ENCODE measurements around the gene EREG. TPM values are rescaled to one million over a fixed set of nuclear protein-coding genes. Genes with fewer than 3 reads are reported as not detected.

Gene EREG
- total RNA-seq, 1 donor from 2014 or later = 31.1 TPM

DNA sequence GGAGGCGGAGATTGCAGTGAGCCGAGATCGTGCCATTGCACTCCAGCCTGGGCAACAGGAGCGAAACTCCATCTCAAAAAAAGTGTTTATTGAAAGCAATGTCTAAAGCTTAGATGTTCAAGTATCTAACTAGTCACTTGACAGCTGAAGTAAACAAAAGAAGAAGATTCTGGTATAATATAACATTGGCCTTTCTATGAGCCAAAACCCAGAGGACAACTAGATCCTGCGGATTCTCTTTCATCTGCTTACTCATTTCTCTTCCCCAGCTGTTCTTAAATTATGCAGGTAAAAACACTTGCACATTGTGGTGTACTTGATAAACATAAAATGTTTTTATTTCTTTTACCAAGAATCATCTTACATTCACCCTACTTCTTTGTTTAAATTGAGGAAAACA is 55.9 kb downstream of the EREG start:
- no peak overlapping the region for H3K4me3 ChIP-seq (ENCODE audit: low read depth, low read length)
- H3K27me3 ChIP-seq (ENCODE audit: control insufficient read depth, insufficient read depth, low read length) = no peaks in the 10 kb centered on the region
- DNase-seq (ENCODE audit: low read depth) (no peak), FAIRE-seq (no peak)
- H3K36me3 ChIP-seq (ENCODE audit: control insufficient read depth, insufficient read depth, low read length) = no peaks in the 10 kb centered on the region
- TF ChIP-seq, protein P1, sequence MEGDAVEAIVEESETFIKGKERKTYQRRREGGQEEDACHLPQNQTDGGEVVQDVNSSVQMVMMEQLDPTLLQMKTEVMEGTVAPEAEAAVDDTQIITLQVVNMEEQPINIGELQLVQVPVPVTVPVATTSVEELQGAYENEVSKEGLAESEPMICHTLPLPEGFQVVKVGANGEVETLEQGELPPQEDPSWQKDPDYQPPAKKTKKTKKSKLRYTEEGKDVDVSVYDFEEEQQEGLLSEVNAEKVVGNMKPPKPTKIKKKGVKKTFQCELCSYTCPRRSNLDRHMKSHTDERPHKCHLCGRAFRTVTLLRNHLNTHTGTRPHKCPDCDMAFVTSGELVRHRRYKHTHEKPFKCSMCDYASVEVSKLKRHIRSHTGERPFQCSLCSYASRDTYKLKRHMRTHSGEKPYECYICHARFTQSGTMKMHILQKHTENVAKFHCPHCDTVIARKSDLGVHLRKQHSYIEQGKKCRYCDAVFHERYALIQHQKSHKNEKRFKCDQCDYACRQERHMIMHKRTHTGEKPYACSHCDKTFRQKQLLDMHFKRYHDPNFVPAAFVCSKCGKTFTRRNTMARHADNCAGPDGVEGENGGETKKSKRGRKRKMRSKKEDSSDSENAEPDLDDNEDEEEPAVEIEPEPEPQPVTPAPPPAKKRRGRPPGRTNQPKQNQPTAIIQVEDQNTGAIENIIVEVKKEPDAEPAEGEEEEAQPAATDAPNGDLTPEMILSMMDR (IDR thresholded peaks at IDR 0.05; ENCODE audit: insufficient read depth, low read length, severe bottlenecking) = no peak

DNA sequence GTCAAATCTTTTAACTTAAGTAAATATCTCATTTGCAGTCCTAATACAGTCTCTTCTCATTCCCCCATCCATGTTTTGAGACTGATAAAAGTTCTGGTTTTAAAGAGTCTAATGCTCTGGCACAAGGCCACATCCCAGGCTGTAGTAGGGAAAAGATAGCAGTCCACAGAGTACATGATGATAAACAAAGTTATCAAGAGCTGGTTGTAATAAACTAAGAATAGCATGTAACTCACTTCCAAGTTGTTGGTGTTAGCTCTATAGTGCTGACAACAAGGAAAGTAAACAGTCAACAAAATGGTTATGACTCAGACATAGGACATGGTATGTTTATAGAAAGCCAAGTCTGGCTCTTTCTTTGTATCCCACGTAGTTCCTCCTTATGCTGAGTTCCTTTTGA is 58.2 kb downstream of the EREG start:
- H3K36me3 ChIP-seq (ENCODE audit: control insufficient read depth, insufficient read depth, low read length) = no peaks in the 10 kb centered on the region
- DNase-seq (ENCODE audit: low read depth) = peak; percentile 87
- FAIRE-seq = no peak
- TF ChIP-seq, protein P1 (IDR thresholded peaks at IDR 0.05; ENCODE audit: insufficient read depth, low read length, severe bottlenecking) = no peak
- H3K4me3 ChIP-seq (ENCODE audit: low read depth, low read length) = no peak overlapping the region
- H3K27me3 ChIP-seq (ENCODE audit: control insufficient read depth, insufficient read depth, low read length) = no peaks in the 10 kb centered on the region

DNA sequence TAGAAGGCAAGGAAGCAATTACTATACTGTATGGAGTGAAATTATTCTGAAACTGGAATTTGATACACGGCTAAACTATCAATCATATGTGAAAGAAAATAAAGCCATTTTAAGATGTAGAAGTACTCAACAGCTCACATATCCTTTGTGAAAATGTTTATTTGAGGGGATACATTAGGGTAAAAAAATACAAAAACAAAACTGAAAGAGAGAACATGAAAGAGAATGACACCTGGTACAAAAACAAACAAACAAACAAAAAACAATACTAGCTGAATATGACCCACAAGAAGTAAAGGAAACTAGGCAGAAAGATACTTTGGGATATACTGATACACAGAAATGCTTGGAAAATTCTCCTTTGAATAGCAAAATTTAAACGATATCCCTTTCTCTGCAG is 59.2 kb downstream of the EREG start:
- Histone ChIP-seq H3K27me3 (ENCODE audit: control insufficient read depth, insufficient read depth, low read length) (no peaks in the 10 kb centered on the region), H3K4me3 (ENCODE audit: low read depth, low read length) (no peak overlapping the region), H3K36me3 (ENCODE audit: control insufficient read depth, insufficient read depth, low read length) (no peaks in the 10 kb centered on the region)
- no peak for FAIRE-seq
- TF ChIP-seq, protein P1 (IDR thresholded peaks at IDR 0.05; ENCODE audit: insufficient read depth, low read length, severe bottlenecking) = no peak
- DNase-seq (ENCODE audit: low read depth) = no peak

DNA sequence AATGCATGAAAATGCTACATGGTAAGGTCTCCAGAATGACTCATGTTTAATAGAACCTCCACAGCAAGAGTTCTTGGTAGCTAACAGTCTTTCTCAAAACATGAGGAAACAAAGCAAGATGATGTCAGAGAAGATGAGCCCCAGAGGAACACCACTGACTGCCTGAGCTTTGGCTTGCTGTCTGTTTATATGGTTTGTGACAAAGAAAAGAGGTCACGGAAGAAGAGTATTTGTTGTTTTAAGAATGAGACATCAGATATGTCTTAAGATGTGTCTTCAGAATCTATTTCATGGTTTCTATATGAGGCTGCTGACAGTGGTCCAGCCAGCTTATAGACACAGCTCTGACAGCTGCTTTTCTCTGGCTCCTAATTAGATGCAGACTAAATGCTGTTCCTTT is 61.2 kb downstream of the EREG start:
- H3K27me3 ChIP-seq (ENCODE audit: control insufficient read depth, insufficient read depth, low read length) = no peaks in the 10 kb centered on the region
- TF ChIP-seq, protein P1 (IDR thresholded peaks at IDR 0.05; ENCODE audit: insufficient read depth, low read length, severe bottlenecking) = no peak
- FAIRE-seq = no peak
- peak; percentile 61 for DNase-seq (ENCODE audit: low read depth)
- no peak overlapping the region for H3K4me3 ChIP-seq (ENCODE audit: low read depth, low read length)
- no peaks in the 10 kb centered on the region for H3K36me3 ChIP-seq (ENCODE audit: control insufficient read depth, insufficient read depth, low read length)

DNA sequence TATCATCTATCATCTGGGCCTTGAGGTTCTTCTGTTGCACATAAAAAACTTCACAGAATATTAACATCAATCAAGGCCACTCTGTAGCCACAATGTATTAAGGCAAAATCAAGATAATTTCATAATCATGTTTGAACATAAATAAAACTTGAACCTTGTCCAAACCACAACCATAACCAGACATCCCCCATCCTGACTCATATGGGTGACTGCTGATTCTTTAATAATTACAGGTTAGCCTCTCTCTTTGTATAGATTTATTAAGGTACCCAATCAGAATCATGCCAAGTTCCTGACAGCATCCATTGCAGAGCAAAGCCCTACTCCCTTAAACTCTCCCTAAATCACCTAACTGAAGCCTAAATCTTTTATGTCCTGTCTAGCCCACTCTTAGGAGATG is 63.3 kb downstream of the EREG start:
- Histone ChIP-seq H3K36me3 (ENCODE audit: control insufficient read depth, insufficient read depth, low read length) (no peaks in the 10 kb centered on the region), H3K27me3 (ENCODE audit: control insufficient read depth, insufficient read depth, low read length) (no peaks in the 10 kb centered on the region), H3K4me3 (ENCODE audit: low read depth, low read length) (no peak overlapping the region)
- DNase-seq (ENCODE audit: low read depth) (peak; percentile 93), FAIRE-seq (no peak)
- TF ChIP-seq, protein P1 (IDR thresholded peaks at IDR 0.05; ENCODE audit: insufficient read depth, low read length, severe bottlenecking) = no peak

DNA sequence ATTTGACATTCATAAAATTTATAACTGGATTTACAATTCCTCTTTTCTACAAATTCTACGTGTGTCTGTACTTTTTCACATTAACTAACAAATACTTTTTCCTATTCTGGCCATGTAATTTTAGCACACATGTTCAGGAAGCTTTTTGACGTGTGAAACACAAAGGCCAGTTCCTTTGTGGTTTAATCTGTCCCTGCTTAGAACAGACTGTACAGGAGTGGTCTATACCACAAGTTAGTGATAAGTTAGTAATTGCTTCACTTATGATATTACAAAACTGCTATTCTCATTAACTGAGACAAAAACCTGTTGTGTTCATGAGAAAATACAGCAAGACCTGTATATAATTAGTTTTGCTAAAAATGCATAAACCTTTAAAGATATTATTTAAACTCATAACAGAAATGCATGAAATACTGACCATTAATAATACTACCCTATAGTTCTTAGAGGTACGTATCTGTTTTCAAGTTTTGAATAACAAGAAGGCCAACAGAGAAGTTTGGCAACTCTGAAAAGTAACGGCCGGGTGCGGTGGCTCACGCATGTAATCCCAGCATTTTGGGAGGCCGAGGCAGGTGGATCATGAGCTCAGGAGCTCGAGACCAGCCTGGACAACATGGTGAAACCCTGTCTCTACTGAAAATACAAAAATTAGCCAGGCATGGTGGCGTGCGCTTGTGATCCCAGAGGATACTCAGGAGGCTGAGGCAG is 66.3 kb downstream of the EREG start:
- H3K36me3 ChIP-seq (ENCODE audit: control insufficient read depth, insufficient read depth, low read length) = no peaks in the 10 kb centered on the region
- H3K27me3 ChIP-seq (ENCODE audit: control insufficient read depth, insufficient read depth, low read length) = no peaks in the 10 kb centered on the region
- TF ChIP-seq, protein P1 (IDR thresholded peaks at IDR 0.05; ENCODE audit: insufficient read depth, low read length, severe bottlenecking) = no peak
- DNase-seq (ENCODE audit: low read depth) (peak; percentile 50), FAIRE-seq (no peak)
- no peak overlapping the region for H3K4me3 ChIP-seq (ENCODE audit: low read depth, low read length)

Data from bronchial epithelial cell (primary cell).